IMR-90 (cell line): ENCODE results near the gene ADCK1.

ENCODE experiments used
- BHLHE40 ChIP-seq: fragments of 150-350 bp; IDR thresholded peaks from 2 replicates; pipeline ENCODE4 v1.6.1; 2016; ENCODE audit warnings: mild to moderate bottlenecking, low read depth, low read length
- CEBPB ChIP-seq: IDR thresholded peaks from 2 replicates; pipeline ENCODE4 v1.6.1; 2012; ENCODE audit warnings: low read depth, low read length, improper control_type of control experiment
- CHD1 ChIP-seq: IDR thresholded peaks from 2 replicates; pipeline ENCODE4 v1.6.1; 2012; ENCODE audit warnings: low read depth, low read length, improper control_type of control experiment
- CTCF ChIP-seq: conservative IDR thresholded peaks from 2 replicates; pipeline ENCODE4 v1.5.1; 2012; ENCODE audit warnings: mild to moderate bottlenecking, low read depth, low read length, improper control_type of control experiment
- MAFK ChIP-seq: IDR thresholded peaks from 2 replicates; pipeline ENCODE4 v1.6.1; 2012; ENCODE audit warnings: low read depth, low read length, improper control_type of control experiment
- MAZ ChIP-seq: IDR thresholded peaks from 2 replicates; pipeline ENCODE4 v1.6.1; 2012; ENCODE audit warnings: low read depth, mild to moderate bottlenecking, low read length, improper control_type of control experiment, moderate library complexity, borderline replicate concordance
- MXI1 ChIP-seq: IDR thresholded peaks from 2 replicates; pipeline ENCODE4 v1.6.1; 2012; ENCODE audit warnings: low read depth, mild to moderate bottlenecking, low read length, moderate library complexity, borderline replicate concordance
- NFE2L2 ChIP-seq: fragments of 150-350 bp; IDR thresholded peaks from 2 replicates; pipeline ENCODE4 v1.6.1; 2016; ENCODE audit warnings: low read depth, mild to moderate bottlenecking, low read length
- POLR2A ChIP-seq: IDR thresholded peaks from 2 replicates; pipeline ENCODE4 v1.6.1; 2012; ENCODE audit warnings: mild to moderate bottlenecking, low read depth, low read length
- RAD21 ChIP-seq: IDR thresholded peaks from 2 replicates; pipeline ENCODE4 v1.6.1; 2012; ENCODE audit warnings: low read length, improper control_type of control experiment
- RCOR1 ChIP-seq: IDR thresholded peaks from 2 replicates; pipeline ENCODE4 v1.6.1; 2012; ENCODE audit warnings: mild to moderate bottlenecking, low read length, improper control_type of control experiment; ENCODE audit not compliant: insufficient replicate concordance
- RFX5 ChIP-seq: IDR thresholded peaks from 2 replicates; pipeline ENCODE4 v1.8.0; 2012; ENCODE audit warnings: low read depth, mild to moderate bottlenecking, low read length, moderate library complexity
- SMC3 ChIP-seq: fragments of 150-350 bp; IDR thresholded peaks from 2 replicates; pipeline ENCODE4 v1.6.1; 2016; ENCODE audit warnings: low read depth, mild to moderate bottlenecking, antibody characterized with exemption, low read length, moderate library complexity
- USF2 ChIP-seq: fragments of 150-350 bp; IDR thresholded peaks from 2 replicates; pipeline ENCODE4 v1.6.1; 2017; ENCODE audit warnings: mild to moderate bottlenecking, antibody characterized with exemption, low read length, low read depth

- TF ChIP-seq CTCF (no peak), POLR2A (no peak), RAD21 (no peak), SMC3 (no peak), USF2 (no peak), CEBPB (peak; percentile 18; the same call in 1 of the 2 replicates), MAFK (no peak), NFE2L2 (no peak), BHLHE40 (no peak), MXI1 (no peak), MAZ (no peak), RFX5 (no peak), CHD1 (no peak), RCOR1 (no peak)
These were observed 9.2 kb upstream of the ADCK1 start for GRCh38 chr14:77790566-77791224.
